Osteocyte (in vitro differentiated cells): ENCODE data around the gene FGF14. TPM values are rescaled to one million over a fixed set of nuclear protein-coding genes. Genes with fewer than 3 reads are reported as not detected.

Experiments used
- DNase-seq: peaks from one replicate; pipeline ENCODE4 v3.0.0; 2021; ENCODE audit warnings: mixed read lengths; ENCODE audit not compliant: unreplicated experiment; ENCODE audit errors: extremely low spot score
- H3K27ac Mint-ChIP-seq: one replicate; pipeline ENCODE4 v1.8.0; 2021; ENCODE audit warnings: mild to moderate bottlenecking, mixed read lengths; ENCODE audit not compliant: unreplicated experiment
- H3K27me3 Mint-ChIP-seq: one replicate; pipeline ENCODE4 v1.8.0; 2021; ENCODE audit warnings: mixed read lengths; ENCODE audit not compliant: unreplicated experiment
- H3K36me3 Mint-ChIP-seq: one replicate; pipeline ENCODE4 v1.8.0; 2021; ENCODE audit warnings: mixed read lengths; ENCODE audit not compliant: unreplicated experiment
- H3K4me1 Mint-ChIP-seq: one replicate; pipeline ENCODE4 v1.8.0; 2021; ENCODE audit warnings: mixed read lengths; ENCODE audit not compliant: unreplicated experiment
- H3K4me3 Mint-ChIP-seq: one replicate; pipeline ENCODE4 v1.8.0; 2021; ENCODE audit warnings: mild to moderate bottlenecking, moderate library complexity, mixed read lengths; ENCODE audit not compliant: unreplicated experiment
- H3K9me3 Mint-ChIP-seq: one replicate; pipeline ENCODE4 v1.8.0; 2021; ENCODE audit warnings: mixed read lengths; ENCODE audit not compliant: unreplicated experiment
- CTCF ChIP-seq: fragments of 200-600 bp; sonication (generic); IDR thresholded peaks from 2 replicates; pipeline ENCODE4 v1.5.0; 2021; ENCODE audit warnings: antibody characterized with exemption, mild to moderate bottlenecking, moderate library complexity
- total RNA-seq: library from RNA; stranded (reverse); gene quantifications from 2 replicates; pipeline ENCODE4 v1.2.1, GENCODE V29; 2021

The FGF14 gene
- total RNA-seq, 1 donor from 2014 or later = 0.24 TPM

GRCh38 chr13:101988140-101988539 lies 413.7 kb downstream of the FGF14 start:
- Mint-ChIP-seq H3K4me1 (peaks cover 5% of the 10 kb centered on the region), H3K27ac (no peak overlapping the region), H3K27me3 (peaks cover 9% of the 10 kb centered on the region), H3K4me3 (no peak overlapping the region), H3K36me3 (no peaks in the 10 kb centered on the region), H3K9me3 (peaks cover 7% of the 10 kb centered on the region)
- no peak for TF ChIP-seq CTCF
- DNase-seq = no peak

- peaks cover 2% of the 10 kb centered on the region for H3K27me3 Mint-ChIP-seq
- H3K36me3 Mint-ChIP-seq = no peaks in the 10 kb centered on the region
- H3K4me1 Mint-ChIP-seq = peaks cover 5% of the 10 kb centered on the region
- peaks cover 7% of the 10 kb centered on the region for H3K9me3 Mint-ChIP-seq
- DNase-seq = no peak
- no peak for TF ChIP-seq CTCF
- H3K27ac Mint-ChIP-seq = no peak overlapping the region
- H3K4me3 Mint-ChIP-seq = no peak overlapping the region
Measured at GRCh38 chr13:101986316-101986715, 415.5 kb downstream of the FGF14 start.

GRCh38 chr13:101985321-101985720 lies 416.5 kb downstream of the FGF14 start:
- H3K4me3 Mint-ChIP-seq = no peak overlapping the region
- peaks cover 7% of the 10 kb centered on the region for H3K9me3 Mint-ChIP-seq
- TF ChIP-seq CTCF = no peak
- no peak overlapping the region for H3K27ac Mint-ChIP-seq
- H3K36me3 Mint-ChIP-seq = no peaks in the 10 kb centered on the region
- no peak for DNase-seq
- peaks cover 5% of the 10 kb centered on the region for H3K4me1 Mint-ChIP-seq
- no peaks in the 10 kb centered on the region for H3K27me3 Mint-ChIP-seq

GRCh38 chr13:101982903-101983302 lies 418.9 kb downstream of the FGF14 start:
- Mint-ChIP-seq H3K4me1 (peaks cover 5% of the 10 kb centered on the region), H3K27me3 (peaks cover 3% of the 10 kb centered on the region), H3K4me3 (no peak overlapping the region), H3K9me3 (peaks cover 2% of the 10 kb centered on the region), H3K36me3 (no peaks in the 10 kb centered on the region), H3K27ac (no peak overlapping the region)
- no peak for TF ChIP-seq CTCF
- DNase-seq = no peak

DNA sequence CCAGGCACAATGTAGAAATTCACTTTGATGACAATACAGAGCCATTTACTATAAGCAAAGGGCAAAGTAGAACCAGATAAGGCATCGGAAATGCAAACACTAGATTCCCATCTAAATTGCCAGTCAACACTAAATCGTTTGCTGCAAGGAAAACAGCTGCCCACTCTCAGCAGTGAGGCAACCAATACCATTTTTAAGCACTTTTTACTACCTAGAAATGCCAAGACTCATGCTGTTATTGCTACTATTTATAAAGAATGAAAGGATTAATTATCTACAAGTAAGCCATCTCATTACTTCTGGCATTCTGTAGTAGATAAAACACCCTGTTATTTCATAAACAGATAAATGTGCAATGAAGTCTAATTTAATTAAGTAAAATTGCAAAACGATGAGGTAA lies 422.0 kb downstream of the FGF14 start:
- no peak for DNase-seq

More for the DNA sequence above, 422.0 kb downstream of the FGF14 start:
- peaks cover 14% of the 10 kb centered on the region for H3K27me3 Mint-ChIP-seq
- no peak for TF ChIP-seq CTCF
- peaks cover 3% of the 10 kb centered on the region for H3K4me1 Mint-ChIP-seq
- no peaks in the 10 kb centered on the region for H3K36me3 Mint-ChIP-seq
- H3K9me3 Mint-ChIP-seq = no peaks in the 10 kb centered on the region
- no peak overlapping the region for H3K27ac Mint-ChIP-seq
- H3K4me3 Mint-ChIP-seq = no peak overlapping the region
